Activated T-cell treated with anti-CD3 and anti-CD28 coated beads, Interleukin-2, amount 50 U/mL, for 4 hours (primary cell): ENCODE data around the gene GSTO1. TPM values are rescaled to one million over a fixed set of nuclear protein-coding genes. Genes with fewer than 3 reads are reported as not detected.
A peak's percentile ranks its signal among the peaks of the same experiment; 100 is the strongest.

Source experiments
- ATAC-seq, 2 donors: fragments of 200-7000 bp; cut with Tn5 transposase; one replicate each; pipeline ENCODE4 v1.10.0; 2021
- DNase-seq: peaks from one replicate; pipeline ENCODE4 v3.0.0-alpha.2; 2020
- H3K27me3 Mint-ChIP-seq: one replicate; pipeline ENCODE4 v1.8.0; 2021; ENCODE audit warnings: low read depth, mixed read lengths
- H3K36me3 Mint-ChIP-seq: one replicate; pipeline ENCODE4 v1.8.0; 2022; ENCODE audit warnings: mixed read lengths; ENCODE audit not compliant: insufficient read depth
- H3K4me1 Mint-ChIP-seq: one replicate; pipeline ENCODE4 v1.8.0; 2021; ENCODE audit warnings: low read depth, mixed read lengths
- H3K4me3 Mint-ChIP-seq: one replicate; pipeline ENCODE4 v1.8.0; 2021; ENCODE audit warnings: mild to moderate bottlenecking, moderate library complexity, mixed read lengths
- H3K9me3 Mint-ChIP-seq: one replicate; pipeline ENCODE4 v1.8.0; 2021; ENCODE audit warnings: mixed read lengths
- total RNA-seq, 3 donors: library from RNA; stranded (reverse); gene quantifications; one replicate each; pipeline ENCODE4 v1.2.1, GENCODE V29; 2021

Gene GSTO1
- total RNA-seq, 3 donors from 2014 or later, result 74.8 to 115 (median 94.5) TPM

DNA sequence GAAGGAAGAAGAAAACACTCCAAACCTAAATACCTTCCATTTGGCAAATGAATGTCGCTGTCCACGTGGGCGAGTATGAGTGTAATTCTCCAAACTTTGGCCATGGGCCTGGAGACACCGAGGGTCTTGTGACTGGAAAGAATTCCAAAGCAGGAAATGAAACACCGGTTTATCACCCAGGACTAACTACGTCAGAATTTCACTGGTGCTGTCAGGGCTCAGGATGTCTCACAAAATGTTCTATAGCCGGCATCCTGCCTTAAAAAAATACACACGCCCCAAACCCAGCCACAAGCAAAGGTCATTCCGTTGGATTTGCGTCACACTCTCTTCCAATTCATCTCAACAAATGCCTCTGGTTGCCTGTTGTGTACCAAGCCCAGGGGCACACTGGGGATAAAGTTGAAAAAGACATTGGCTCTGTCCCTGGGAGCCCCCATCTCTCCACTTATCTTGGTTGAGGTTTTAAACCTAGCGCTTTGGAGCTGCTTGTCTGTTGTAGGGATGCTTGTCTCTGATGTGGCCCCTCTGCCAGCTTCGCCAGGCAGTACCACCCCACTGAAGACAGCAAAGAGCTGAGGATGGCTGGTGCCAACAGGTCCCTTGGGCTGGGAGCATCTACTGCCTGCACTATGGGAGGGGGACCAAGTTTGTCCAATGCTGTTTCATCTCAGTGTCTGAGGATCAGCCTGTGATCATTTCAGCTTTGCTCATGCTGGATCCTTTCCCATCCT lies 45.5 kb downstream of the GSTO1 start:
- H3K36me3 Mint-ChIP-seq, result no peaks in the 10 kb centered on the region
- H3K4me3 Mint-ChIP-seq, result no peak overlapping the region
- peaks cover 4% of the 10 kb centered on the region for H3K27me3 Mint-ChIP-seq
- peaks cover 35% of the 10 kb centered on the region for H3K4me1 Mint-ChIP-seq
- peaks cover 4% of the 10 kb centered on the region for H3K9me3 Mint-ChIP-seq
- peak in 1 of 2 donors; percentile 15 for ATAC-seq
- no peak for DNase-seq

DNA sequence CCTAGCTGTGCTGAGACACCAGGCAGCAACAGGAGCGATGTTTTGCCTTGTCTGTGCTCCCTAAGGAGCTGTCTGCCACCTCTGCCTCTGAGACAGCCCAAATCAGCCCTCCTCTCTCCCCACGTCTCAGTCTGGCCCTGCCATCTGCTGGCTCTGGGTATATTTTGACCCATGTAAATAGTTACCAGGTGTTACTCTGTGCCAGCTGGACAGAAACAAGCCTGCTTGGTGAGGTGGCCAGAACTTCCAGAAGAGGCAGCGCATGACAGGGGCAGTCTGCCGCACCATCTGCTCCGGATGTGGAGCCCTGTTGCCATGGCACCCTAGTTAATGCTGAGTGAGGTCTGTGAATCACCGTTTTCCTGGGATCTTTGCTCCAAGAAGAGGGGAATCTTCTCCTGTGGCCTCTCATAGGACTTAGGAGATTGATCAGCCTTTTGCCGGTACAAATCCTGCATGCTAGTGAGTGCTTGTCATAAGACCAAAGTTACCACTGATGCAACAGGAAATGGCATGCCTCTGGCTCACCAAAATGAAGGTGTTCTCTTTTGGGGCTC lies 46.1 kb downstream of the GSTO1 start:
- H3K36me3 Mint-ChIP-seq, result no peaks in the 10 kb centered on the region
- peaks cover 4% of the 10 kb centered on the region for H3K27me3 Mint-ChIP-seq
- H3K4me3 Mint-ChIP-seq, result peak overlapping the region; percentile 46
- peaks cover 40% of the 10 kb centered on the region for H3K4me1 Mint-ChIP-seq
- ATAC-seq (peak; percentile 38 to 39), DNase-seq (no peak)
- peaks cover 4% of the 10 kb centered on the region for H3K9me3 Mint-ChIP-seq

DNA sequence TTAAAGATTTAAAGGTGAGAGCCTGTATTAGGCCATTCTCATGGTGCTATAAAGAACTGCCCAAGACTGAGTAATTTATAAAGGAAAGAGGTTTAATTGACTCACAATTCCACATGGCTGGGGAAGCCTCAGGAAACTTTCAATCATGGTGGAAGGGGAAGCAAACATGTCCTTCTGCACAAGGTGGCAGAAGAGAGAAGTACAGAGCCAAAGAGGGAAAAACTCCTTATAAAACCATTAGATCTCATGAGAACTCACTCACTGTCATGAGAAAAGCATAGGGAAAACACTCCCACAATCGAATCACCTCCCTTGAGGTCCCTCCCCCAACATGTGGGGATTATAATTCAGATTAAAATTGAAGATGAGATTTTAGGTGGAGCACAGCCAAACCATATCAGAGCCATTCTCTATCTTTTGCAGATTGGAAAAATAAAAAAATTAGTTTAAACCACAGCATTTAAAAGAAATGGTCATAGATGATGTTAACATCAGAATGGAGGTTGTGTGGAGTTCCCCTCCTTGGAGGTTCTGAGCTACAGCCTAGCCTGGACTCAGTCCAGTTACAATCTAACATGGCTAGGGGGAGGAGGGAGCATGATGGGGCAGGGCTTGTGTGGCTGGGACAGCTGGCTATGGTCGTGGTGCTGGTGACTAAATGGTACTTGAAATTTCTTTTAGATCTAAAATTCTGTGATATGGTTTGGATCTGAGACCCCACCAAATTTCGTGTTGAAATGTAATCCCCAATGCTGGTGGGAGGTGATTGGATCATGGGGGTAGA lies 47.4 kb downstream of the GSTO1 start:
- Mint-ChIP-seq H3K4me1 (peaks cover 52% of the 10 kb centered on the region), H3K36me3 (no peaks in the 10 kb centered on the region), H3K4me3 (no peak overlapping the region), H3K9me3 (peaks cover 4% of the 10 kb centered on the region), H3K27me3 (peaks cover 4% of the 10 kb centered on the region)
- no peak for ATAC-seq
- DNase-seq, result no peak

GRCh38 chr10:104303594-104304355 lies 49.1 kb downstream of the GSTO1 start:
- no peak overlapping the region for H3K4me3 Mint-ChIP-seq
- peaks cover 4% of the 10 kb centered on the region for H3K9me3 Mint-ChIP-seq
- H3K36me3 Mint-ChIP-seq, result no peaks in the 10 kb centered on the region
- H3K27me3 Mint-ChIP-seq, result peaks cover 4% of the 10 kb centered on the region
- no peak for ATAC-seq
- peaks cover 69% of the 10 kb centered on the region for H3K4me1 Mint-ChIP-seq
- DNase-seq, result no peak

GRCh38 chr10:104304356-104304745 lies 49.7 kb downstream of the GSTO1 start:
- Mint-ChIP-seq H3K9me3 (peaks cover 4% of the 10 kb centered on the region), H3K4me3 (no peak overlapping the region), H3K4me1 (peaks cover 72% of the 10 kb centered on the region), H3K36me3 (no peaks in the 10 kb centered on the region), H3K27me3 (no peaks in the 10 kb centered on the region)
- no peak for DNase-seq
- ATAC-seq, result no peak

DNA sequence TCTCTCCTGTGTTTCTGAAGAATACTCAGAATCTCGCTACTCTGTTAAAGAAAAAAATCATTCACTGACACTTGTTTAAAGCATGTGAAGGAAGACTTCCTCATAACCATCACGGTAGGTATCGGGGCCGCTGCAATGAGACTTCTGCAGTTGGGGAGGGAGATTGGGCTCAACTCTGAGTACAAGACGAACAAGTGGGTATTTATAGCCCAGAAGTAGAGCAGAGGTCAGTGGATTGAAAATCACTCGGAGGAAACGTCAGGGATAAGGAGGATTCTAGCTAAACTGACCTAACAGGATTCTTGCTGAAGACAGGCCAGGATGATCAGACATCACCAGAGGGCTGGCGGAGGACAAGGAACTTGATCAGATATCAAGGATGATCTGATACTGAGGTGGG lies 50.2 kb downstream of the GSTO1 start:
- Mint-ChIP-seq H3K4me3 (no peak overlapping the region), H3K9me3 (peaks cover 4% of the 10 kb centered on the region), H3K4me1 (peaks cover 76% of the 10 kb centered on the region), H3K27me3 (no peaks in the 10 kb centered on the region), H3K36me3 (no peaks in the 10 kb centered on the region)
- DNase-seq (no peak), ATAC-seq (no peak)

DNA sequence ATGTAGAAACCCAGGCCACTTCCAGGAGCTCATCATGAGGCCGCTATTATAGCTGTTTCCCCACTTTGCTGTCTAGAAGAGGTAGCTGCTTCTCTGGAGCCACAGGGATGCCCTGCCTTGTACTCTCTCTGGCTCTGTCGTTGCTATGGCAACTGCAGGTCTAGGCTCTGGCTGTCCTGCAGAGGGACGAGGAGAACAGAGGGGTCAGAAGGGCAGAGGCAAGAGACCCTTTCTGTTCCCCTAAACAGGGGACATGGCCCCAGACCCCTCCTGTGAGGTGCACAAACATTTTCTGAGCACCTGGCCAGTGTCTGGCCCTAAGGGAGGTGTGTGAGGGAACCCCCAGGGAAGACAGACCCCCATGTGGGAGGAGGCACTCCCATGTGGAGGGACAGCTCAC lies 52.2 kb downstream of the GSTO1 start:
- peaks cover 2% of the 10 kb centered on the region for H3K9me3 Mint-ChIP-seq
- H3K4me3 Mint-ChIP-seq, result no peak overlapping the region
- peaks cover 70% of the 10 kb centered on the region for H3K4me1 Mint-ChIP-seq
- no peaks in the 10 kb centered on the region for H3K27me3 Mint-ChIP-seq
- H3K36me3 Mint-ChIP-seq, result peaks cover 6% of the 10 kb centered on the region
- DNase-seq, result no peak
- ATAC-seq, result no peak

- no peaks in the 10 kb centered on the region for H3K27me3 Mint-ChIP-seq
- peaks cover 11% of the 10 kb centered on the region for H3K36me3 Mint-ChIP-seq
- H3K9me3 Mint-ChIP-seq, result no peaks in the 10 kb centered on the region
- H3K4me1 Mint-ChIP-seq, result peaks cover 75% of the 10 kb centered on the region
- H3K4me3 Mint-ChIP-seq, result no peak overlapping the region
- DNase-seq (no peak), ATAC-seq (no peak)
Measured at GRCh38 chr10:104307576-104308438, 53.1 kb downstream of the GSTO1 start.

GRCh38 chr10:104308439-104308903 lies 53.8 kb downstream of the GSTO1 start:
- no peaks in the 10 kb centered on the region for H3K9me3 Mint-ChIP-seq
- ATAC-seq, result peak; percentile 73 to 78
- H3K4me1 Mint-ChIP-seq, result peaks cover 71% of the 10 kb centered on the region
- H3K36me3 Mint-ChIP-seq, result peaks cover 14% of the 10 kb centered on the region
- H3K27me3 Mint-ChIP-seq, result no peaks in the 10 kb centered on the region
- peak overlapping the region; percentile 19 for H3K4me3 Mint-ChIP-seq
- DNase-seq, result no peak

GRCh38 chr10:104309980-104310978 lies 55.6 kb downstream of the GSTO1 start:
- Mint-ChIP-seq H3K9me3 (no peaks in the 10 kb centered on the region), H3K27me3 (no peaks in the 10 kb centered on the region), H3K36me3 (peaks cover 18% of the 10 kb centered on the region), H3K4me1 (peaks cover 56% of the 10 kb centered on the region), H3K4me3 (no peak overlapping the region)
- DNase-seq (no peak), ATAC-seq (no peak)

DNA sequence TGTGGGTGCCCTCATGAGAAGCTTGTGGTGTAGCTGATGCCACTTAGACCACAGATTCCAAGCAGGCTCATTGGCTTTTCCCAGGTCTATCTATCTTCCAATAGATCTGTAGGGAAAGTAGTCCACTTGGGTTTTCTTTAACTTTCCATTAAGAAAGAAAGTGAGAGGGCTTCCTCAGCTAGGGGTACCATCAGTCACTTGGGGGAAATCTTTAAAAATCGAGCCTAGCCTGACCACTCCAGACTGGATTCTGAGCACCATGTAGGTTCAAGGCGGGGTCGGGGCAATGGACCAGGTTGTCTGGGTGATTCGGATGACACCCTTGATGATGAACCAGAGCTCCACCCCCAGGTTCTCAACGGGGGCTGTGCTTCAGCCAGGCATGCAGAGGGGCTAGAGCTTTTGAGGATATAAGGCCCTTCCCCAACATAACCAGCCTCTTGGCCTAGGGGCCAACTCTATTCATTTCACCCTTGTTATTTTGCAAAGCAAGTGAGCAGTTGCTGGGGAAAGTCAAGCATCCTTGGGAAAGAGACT lies 56.6 kb downstream of the GSTO1 start:
- H3K9me3 Mint-ChIP-seq, result no peaks in the 10 kb centered on the region
- H3K36me3 Mint-ChIP-seq, result peaks cover 20% of the 10 kb centered on the region
- no peak overlapping the region for H3K4me3 Mint-ChIP-seq
- DNase-seq (no peak), ATAC-seq (no peak)
- H3K27me3 Mint-ChIP-seq, result no peaks in the 10 kb centered on the region
- H3K4me1 Mint-ChIP-seq, result peaks cover 47% of the 10 kb centered on the region
